K562 (cell line): Measurements from ENCODE around the gene RGS6. TPM values are rescaled to one million over a fixed set of nuclear protein-coding genes. Genes with fewer than 3 reads are reported as not detected.

Experiments used
- ATAC-seq: fragments of 200-7000 bp; cut with Tn5 transposase; 3 replicates; pipeline ENCODE4 v1.9.1; 2020; ENCODE audit warnings: moderate library complexity
- BruUV-seq: library from RNA; stranded (reverse); fragments of 400-500 nt; replicated peaks from 2 replicates; lab custom pipeline; 2021; lab: Mats Ljungman, UMichigan
- CTCF ChIA-PET: fragments of 300-600 bp; formaldehyde crosslinking; extraction: SDS; loops from one replicate; lab custom pipeline; 2021; ENCODE audit warnings: low intra/inter-chr PET ratio; lab: Yijun Ruan, JAX
- POLR2A ChIA-PET: fragments of 300-600, 350-650 bp; sonication (Branson Sonifier 250); formaldehyde crosslinking; extraction: SDS; loops from one replicate; lab custom pipeline; 2021; ENCODE audit warnings: antibody characterized with exemption, inconsistent platforms; lab: Yijun Ruan, JAX
- DNase-seq, 4 experiments: peaks; one replicate each; pipeline versions ENCODE4 v3.0.0 to v3.0.0-alpha.2; 2011 to 2018; ENCODE audit warnings: low spot score in 3 of 4, mixed read lengths in 3 of 4; ENCODE audit errors: extremely low read depth in 1 of 4
- FAIRE-seq: peaks from 2 replicates; lab custom pipeline; 2011; peaks lifted over from hg19 to GRCh38; lab: Jason Lieb, UNC
- H2AFZ ChIP-seq: 2 replicates; pipeline ENCODE4 v1.6.0; 2011; ENCODE audit warnings: low read depth, low read length, control low read depth, inconsistent platforms
- H3K27ac ChIP-seq: fragments of 200-600 bp; 3 replicates; pipeline ENCODE4 v1.8.0; 2011; ENCODE audit warnings: low read depth, mild to moderate bottlenecking, control low read depth, inconsistent platforms, low read length, moderate library complexity, mixed read lengths; ENCODE audit errors: extremely low read depth
- H3K27me3 ChIP-seq, 2 experiments: fragments of 300-600 bp in 1 of 2; 2 replicates in 1 of 2; 3 replicates in 1 of 2; pipeline versions ENCODE4 v1.6.0 to v1.8.0; 2011; ENCODE audit warnings: inconsistent platforms in 2 of 2, low read length in 2 of 2, mild to moderate bottlenecking in 1 of 2, mixed read lengths in 1 of 2, moderate library complexity in 1 of 2; ENCODE audit not compliant: control insufficient read depth in 2 of 2, insufficient read depth in 2 of 2
- H3K36me3 ChIP-seq: fragments of 300-600 bp; 3 replicates; pipeline ENCODE4 v1.8.0; 2011; ENCODE audit warnings: mild to moderate bottlenecking, low read length, inconsistent platforms; ENCODE audit not compliant: control insufficient read depth, insufficient read depth
- H3K4me1 ChIP-seq, 2 experiments: fragments of 200-600 bp in 1 of 2; replicated peaks in 1 of 2; 2 replicates in 1 of 2; 3 replicates in 1 of 2; pipeline versions ENCODE4 v1.5.1 to v1.8.0; 2011; ENCODE audit warnings: inconsistent platforms in 2 of 2, low read length in 2 of 2, mild to moderate bottlenecking in 1 of 2, mixed read lengths in 1 of 2, moderate library complexity in 1 of 2; ENCODE audit not compliant: control insufficient read depth in 2 of 2, insufficient read depth in 2 of 2
- H3K4me2 ChIP-seq: 2 replicates; pipeline ENCODE4 v1.6.1; 2011; ENCODE audit warnings: low read length, control low read depth, inconsistent platforms, mixed read lengths; ENCODE audit not compliant: insufficient read depth
- H3K4me3 ChIP-seq: fragments of 200-600 bp; sonication (generic), shearing (Covaris generic); 2 replicates; pipeline ENCODE4 v1.5.1; 2016; ENCODE audit warnings: control low read depth, inconsistent platforms
- H3K79me2 ChIP-seq: fragments of 200-600 bp; 3 replicates; pipeline ENCODE4 v1.8.0; 2011; ENCODE audit warnings: low read length, inconsistent platforms; ENCODE audit not compliant: control insufficient read depth, insufficient read depth
- H3K9ac ChIP-seq, 2 experiments: 2 replicates each; pipeline versions ENCODE4 v1.6.0 to v1.6.1; 2011; ENCODE audit warnings: low read depth in 2 of 2, low read length in 2 of 2, control low read depth in 1 of 2, inconsistent platforms in 1 of 2, mild to moderate bottlenecking in 1 of 2, mixed read lengths in 1 of 2; ENCODE audit not compliant: insufficient read depth in 1 of 2
- H3K9me1 ChIP-seq: one replicate; pipeline ENCODE4 v1.6.0; 2011; ENCODE audit warnings: inconsistent platforms, mild to moderate bottlenecking, low read length, moderate library complexity; ENCODE audit not compliant: control insufficient read depth, insufficient read depth
- H3K9me3 ChIP-seq: replicated peaks from 2 replicates; pipeline ENCODE4 v1.5.1; 2011; ENCODE audit warnings: low read depth, low read length, inconsistent platforms; ENCODE audit not compliant: control insufficient read depth, insufficient read depth
- H4K20me1 ChIP-seq: replicated peaks from 2 replicates; pipeline ENCODE4 v1.6.1; 2011; ENCODE audit warnings: low read length, inconsistent platforms, mixed read lengths; ENCODE audit not compliant: control insufficient read depth, insufficient read depth
- ARID3A ChIP-seq: IDR thresholded peaks from 2 replicates; pipeline ENCODE4 v1.6.1; 2012; ENCODE audit warnings: low read depth, low read length, improper control_type of control experiment, borderline replicate concordance
- ESRRB ChIP-seq: fragments of 250-450 bp; sonication (Bioruptor Pico); IDR thresholded peaks from 2 replicates; pipeline ENCODE4 v1.5.0; 2020; ENCODE audit warnings: mild to moderate bottlenecking, moderate library complexity, borderline replicate concordance
- HNRNPL ChIP-seq: fragments of 200-400 bp; formaldehyde crosslinking; IDR thresholded peaks from 2 replicates; pipeline ENCODE4 v1.6.1; 2017; ENCODE audit warnings: low read depth, mild to moderate bottlenecking, low read length
- JUND ChIP-seq, 2 experiments: IDR thresholded peaks; 2 replicates in 1 of 2; 3 replicates in 1 of 2; pipeline ENCODE4 v1.6.1; 2011; ENCODE audit warnings: borderline replicate concordance in 2 of 2, low read depth in 2 of 2, low read length in 2 of 2, improper control_type of control experiment in 1 of 2, missing biosample characterization in 1 of 2, missing genetic modification characterization in 1 of 2, missing genetic modification reagents in 1 of 2
- KAT2B ChIP-seq: IDR thresholded peaks from one replicate; pipeline ENCODE4 v1.6.1; 2012; ENCODE audit warnings: low read depth, mild to moderate bottlenecking, control low read depth, inconsistent platforms, low read length, moderate library complexity
- KDM4B ChIP-seq, 2 experiments: fragments of 450-650 bp in 1 of 2; sonication (generic) in 1 of 2; IDR thresholded peaks; 2 replicates each; pipeline ENCODE4 v1.6.1; 2016 to 2017; ENCODE audit warnings: borderline replicate concordance in 2 of 2, antibody characterized with exemption in 1 of 2, low read depth in 1 of 2, mild to moderate bottlenecking in 1 of 2
- KHSRP ChIP-seq: fragments of 450-650 bp; IDR thresholded peaks from 2 replicates; pipeline ENCODE4 v1.6.1; 2017
- RBM34 ChIP-seq: fragments of 200-400 bp; formaldehyde crosslinking; IDR thresholded peaks from 2 replicates; pipeline ENCODE4 v1.6.1; 2018; ENCODE audit warnings: low read length, borderline replicate concordance; ENCODE audit not compliant: insufficient read depth
- SRSF7 ChIP-seq: fragments of 200-400 bp; formaldehyde crosslinking; optimal IDR thresholded peaks from 2 replicates; pipeline ENCODE3; 2017; ENCODE audit warnings: mild to moderate bottlenecking, low read depth, low read length
- ZFP1 ChIP-seq: fragments of 450-650 bp; formaldehyde crosslinking; IDR thresholded peaks from 2 replicates; pipeline ENCODE4 v1.4.0; 2020; ENCODE audit warnings: mild to moderate bottlenecking, mixed read lengths
- ZNF75A ChIP-seq: fragments of 450-650 bp; formaldehyde crosslinking; IDR thresholded peaks from 2 replicates; pipeline ENCODE4 v1.4.0; 2020; ENCODE audit warnings: mild to moderate bottlenecking
- WGBS: fragments of 100-300 bp; shearing (Covaris generic); methylation state at CpG from one replicate; pipeline ENCODE4 v1.1.6; 2016; ENCODE audit warnings: low coverage, mixed read lengths; ENCODE audit not compliant: insufficient coverage; ENCODE audit errors: missing lambda C conversion rate; 5-methylcytosine and 5-hydroxymethylcytosine counted together
- in situ Hi-C: fragments of 300-500 bp; cut with MboI; formaldehyde crosslinking; loops from 4 replicates; pipeline ENCODE4 v1.15.0; 2018; ENCODE audit warnings: inconsistent platforms, mixed read lengths
- intact Hi-C: fragments of 100-400 bp; cut with micrococcal nuclease; formaldehyde crosslinking; loops from 2 replicates; pipeline ENCODE4 v1.14.2; 2022
- polyA plus RNA-seq, 8 experiments: library from polyadenylated mRNA; depleted of rRNA in 4 of 8; stranded (reverse) in 5 of 8; unstranded in 3 of 8; fragments of >200 nt; fragmentation: Nextera tagmentation in 2 of 8; fragmentation: Illumina TruSeq in 1 of 8; extraction: Ambion mirVana in 2 of 8; extraction: Trizol in 1 of 8; gene quantifications; 2 replicates each; pipeline versions ENCODE4 v1.2.1 to v1.2.3, GENCODE V29; 2011 to 2014; ENCODE audit warnings: inconsistent platforms in 1 of 8, missing spikeins in 1 of 8
- total RNA-seq, 7 experiments: library from RNA; depleted of rRNA in 6 of 7; stranded (reverse); fragments of >200 nt in 6 of 7; fragmentation: Illumina TruSeq in 2 of 7; extraction: Trizol in 2 of 7; gene quantifications; 2 replicates each; pipeline versions ENCODE4 v1.2.1 to v1.2.3, GENCODE V29; 2011 to 2021; ENCODE audit warnings: low replicate concordance in 1 of 7
- TF ChIP-seq, protein P1 (sequence below): sonication (generic); formaldehyde crosslinking; IDR thresholded peaks from 2 replicates; pipeline ENCODE4 v1.8.1; 2023; ENCODE audit warnings: mild to moderate bottlenecking, missing genetic modification reagents
- TF ChIP-seq, protein P2 (sequence below), 2 experiments: fragments of 150-350 bp in 1 of 2; IDR thresholded peaks; 2 replicates each; pipeline ENCODE4 v1.6.1; 2012 to 2016; ENCODE audit warnings: low read depth in 2 of 2, low read length in 2 of 2, mild to moderate bottlenecking in 1 of 2, moderate library complexity in 1 of 2

RGS6 gene
- total and polyA plus RNA-seq, 9 of the 15 experiments (the other 6 are each of a cell fraction or from before 2014, with no cell fraction given) = not detected

DNA sequence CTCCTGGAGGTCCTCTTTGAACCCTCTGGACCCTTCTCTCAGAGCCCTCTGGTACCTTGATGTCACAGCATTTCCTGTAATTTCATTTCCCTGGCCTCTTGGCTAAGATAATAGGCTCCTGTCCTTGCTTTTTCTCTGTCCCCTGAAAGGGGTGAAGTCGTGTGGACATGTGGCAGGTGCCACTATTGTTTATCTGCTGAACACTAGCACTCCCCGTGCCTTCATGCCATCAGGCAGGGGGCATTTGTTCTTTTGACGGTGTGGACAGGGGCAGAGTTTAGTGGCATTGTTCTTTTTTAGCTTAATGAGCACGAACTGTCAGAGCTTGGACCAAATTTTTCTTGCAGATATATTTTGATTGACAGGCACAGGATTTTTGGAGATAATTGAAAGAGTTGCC, 166.0 kb downstream of the RGS6 start:
- ChIA-PET POLR2A (no interaction called here), CTCF (no interaction called here)
- in situ Hi-C loops = no loop called here
- no peak overlapping the region for H3K4me2 ChIP-seq
- no peak overlapping the region for H3K9ac ChIP-seq
- ATAC-seq = no peak
- H2AFZ ChIP-seq = no peak overlapping the region
- no peaks in the 10 kb centered on the region for H3K9me3 ChIP-seq
- intact Hi-C loops = no loop called here
- no peaks in the 10 kb centered on the region for H3K4me1 ChIP-seq
- no peaks in the 10 kb centered on the region for H4K20me1 ChIP-seq
- no peak overlapping the region for H3K27ac ChIP-seq
- no peak for DNase-seq
- FAIRE-seq = no peak
- no peak overlapping the region for H3K4me3 ChIP-seq
- WGBS = 0% methylated on average over 4 of the region's 4 CpGs
- no TSS peak for BruUV-seq
- H3K9me1 ChIP-seq = no peaks in the 10 kb centered on the region
- H3K79me2 ChIP-seq = no peaks in the 10 kb centered on the region
- H3K27me3 ChIP-seq = no peaks in the 10 kb centered on the region
- no peaks in the 10 kb centered on the region for H3K36me3 ChIP-seq
- TF ChIP-seq ARID3A = no peak
- TF ChIP-seq, protein P1, sequence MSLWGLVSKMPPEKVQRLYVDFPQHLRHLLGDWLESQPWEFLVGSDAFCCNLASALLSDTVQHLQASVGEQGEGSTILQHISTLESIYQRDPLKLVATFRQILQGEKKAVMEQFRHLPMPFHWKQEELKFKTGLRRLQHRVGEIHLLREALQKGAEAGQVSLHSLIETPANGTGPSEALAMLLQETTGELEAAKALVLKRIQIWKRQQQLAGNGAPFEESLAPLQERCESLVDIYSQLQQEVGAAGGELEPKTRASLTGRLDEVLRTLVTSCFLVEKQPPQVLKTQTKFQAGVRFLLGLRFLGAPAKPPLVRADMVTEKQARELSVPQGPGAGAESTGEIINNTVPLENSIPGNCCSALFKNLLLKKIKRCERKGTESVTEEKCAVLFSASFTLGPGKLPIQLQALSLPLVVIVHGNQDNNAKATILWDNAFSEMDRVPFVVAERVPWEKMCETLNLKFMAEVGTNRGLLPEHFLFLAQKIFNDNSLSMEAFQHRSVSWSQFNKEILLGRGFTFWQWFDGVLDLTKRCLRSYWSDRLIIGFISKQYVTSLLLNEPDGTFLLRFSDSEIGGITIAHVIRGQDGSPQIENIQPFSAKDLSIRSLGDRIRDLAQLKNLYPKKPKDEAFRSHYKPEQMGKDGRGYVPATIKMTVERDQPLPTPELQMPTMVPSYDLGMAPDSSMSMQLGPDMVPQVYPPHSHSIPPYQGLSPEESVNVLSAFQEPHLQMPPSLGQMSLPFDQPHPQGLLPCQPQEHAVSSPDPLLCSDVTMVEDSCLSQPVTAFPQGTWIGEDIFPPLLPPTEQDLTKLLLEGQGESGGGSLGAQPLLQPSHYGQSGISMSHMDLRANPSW (CRISPR knock-in tag) = no peak
- TF ChIP-seq RBM34 = no peak
- no peak for TF ChIP-seq KAT2B
- no peak for TF ChIP-seq HNRNPL
- TF ChIP-seq KDM4B (IDR thresholded peaks at IDR 0.05; ENCODE audit: borderline replicate concordance in 2 of 2, low read depth in 1 of 2) = no peak
- no peak for TF ChIP-seq ZNF75A (CRISPR knock-in tag)
- no peak for TF ChIP-seq JUND (IDR thresholded peaks at IDR 0.05; ENCODE audit: borderline replicate concordance, low read depth, low read length)
- no peak for TF ChIP-seq JUND (tag; IDR thresholded peaks at IDR 0.05; ENCODE audit: borderline replicate concordance, low read depth, low read length)
- no peak for TF ChIP-seq KHSRP
- TF ChIP-seq, protein P2, sequence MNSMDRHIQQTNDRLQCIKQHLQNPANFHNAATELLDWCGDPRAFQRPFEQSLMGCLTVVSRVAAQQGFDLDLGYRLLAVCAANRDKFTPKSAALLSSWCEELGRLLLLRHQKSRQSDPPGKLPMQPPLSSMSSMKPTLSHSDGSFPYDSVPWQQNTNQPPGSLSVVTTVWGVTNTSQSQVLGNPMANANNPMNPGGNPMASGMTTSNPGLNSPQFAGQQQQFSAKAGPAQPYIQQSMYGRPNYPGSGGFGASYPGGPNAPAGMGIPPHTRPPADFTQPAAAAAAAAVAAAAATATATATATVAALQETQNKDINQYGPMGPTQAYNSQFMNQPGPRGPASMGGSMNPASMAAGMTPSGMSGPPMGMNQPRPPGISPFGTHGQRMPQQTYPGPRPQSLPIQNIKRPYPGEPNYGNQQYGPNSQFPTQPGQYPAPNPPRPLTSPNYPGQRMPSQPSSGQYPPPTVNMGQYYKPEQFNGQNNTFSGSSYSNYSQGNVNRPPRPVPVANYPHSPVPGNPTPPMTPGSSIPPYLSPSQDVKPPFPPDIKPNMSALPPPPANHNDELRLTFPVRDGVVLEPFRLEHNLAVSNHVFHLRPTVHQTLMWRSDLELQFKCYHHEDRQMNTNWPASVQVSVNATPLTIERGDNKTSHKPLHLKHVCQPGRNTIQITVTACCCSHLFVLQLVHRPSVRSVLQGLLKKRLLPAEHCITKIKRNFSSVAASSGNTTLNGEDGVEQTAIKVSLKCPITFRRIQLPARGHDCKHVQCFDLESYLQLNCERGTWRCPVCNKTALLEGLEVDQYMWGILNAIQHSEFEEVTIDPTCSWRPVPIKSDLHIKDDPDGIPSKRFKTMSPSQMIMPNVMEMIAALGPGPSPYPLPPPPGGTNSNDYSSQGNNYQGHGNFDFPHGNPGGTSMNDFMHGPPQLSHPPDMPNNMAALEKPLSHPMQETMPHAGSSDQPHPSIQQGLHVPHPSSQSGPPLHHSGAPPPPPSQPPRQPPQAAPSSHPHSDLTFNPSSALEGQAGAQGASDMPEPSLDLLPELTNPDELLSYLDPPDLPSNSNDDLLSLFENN (IDR thresholded peaks at IDR 0.05; ENCODE audit: low read depth in 2 of 2, low read length in 2 of 2) = no peak
- TF ChIP-seq ZFP1 (CRISPR knock-in tag) = no peak
- no peak for TF ChIP-seq ESRRB
- no peak for TF ChIP-seq SRSF7
